Measurements from ENCODE around the gene RBMY1A1.
"Not testable (repeated sequence)": the region's sequence is repeated elsewhere in the genome, so short reads cannot be mapped to it uniquely, and the experiment has no call there.

DNA sequence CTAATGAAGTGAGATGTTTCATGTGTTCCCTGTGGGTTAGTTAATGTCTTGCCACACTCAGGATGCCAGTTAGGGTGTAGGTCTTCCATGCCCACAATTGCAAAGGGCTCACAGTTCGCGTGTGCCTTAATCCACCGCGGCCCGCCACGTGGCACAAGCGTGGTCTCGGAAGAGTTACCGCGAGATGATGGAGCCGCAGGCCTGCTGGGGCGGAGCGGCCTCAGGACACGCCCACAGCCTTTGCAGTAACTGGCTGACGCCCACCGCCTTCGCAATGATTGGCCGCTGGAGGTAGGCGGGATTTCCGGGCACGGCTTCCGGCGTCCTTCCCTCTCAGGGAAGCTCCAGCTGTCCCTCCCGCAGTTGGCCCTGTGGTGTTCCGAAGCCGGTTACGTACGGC, at the start of gene RBMY1A1:
- TF ChIP-seq, protein P1, sequence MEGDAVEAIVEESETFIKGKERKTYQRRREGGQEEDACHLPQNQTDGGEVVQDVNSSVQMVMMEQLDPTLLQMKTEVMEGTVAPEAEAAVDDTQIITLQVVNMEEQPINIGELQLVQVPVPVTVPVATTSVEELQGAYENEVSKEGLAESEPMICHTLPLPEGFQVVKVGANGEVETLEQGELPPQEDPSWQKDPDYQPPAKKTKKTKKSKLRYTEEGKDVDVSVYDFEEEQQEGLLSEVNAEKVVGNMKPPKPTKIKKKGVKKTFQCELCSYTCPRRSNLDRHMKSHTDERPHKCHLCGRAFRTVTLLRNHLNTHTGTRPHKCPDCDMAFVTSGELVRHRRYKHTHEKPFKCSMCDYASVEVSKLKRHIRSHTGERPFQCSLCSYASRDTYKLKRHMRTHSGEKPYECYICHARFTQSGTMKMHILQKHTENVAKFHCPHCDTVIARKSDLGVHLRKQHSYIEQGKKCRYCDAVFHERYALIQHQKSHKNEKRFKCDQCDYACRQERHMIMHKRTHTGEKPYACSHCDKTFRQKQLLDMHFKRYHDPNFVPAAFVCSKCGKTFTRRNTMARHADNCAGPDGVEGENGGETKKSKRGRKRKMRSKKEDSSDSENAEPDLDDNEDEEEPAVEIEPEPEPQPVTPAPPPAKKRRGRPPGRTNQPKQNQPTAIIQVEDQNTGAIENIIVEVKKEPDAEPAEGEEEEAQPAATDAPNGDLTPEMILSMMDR (IDR thresholded peaks at IDR 0.05; ENCODE audit: poor library complexity) = not testable (repeated sequence)
- not testable (repeated sequence) for TF ChIP-seq EZH2 (IDR thresholded peaks at IDR 0.05; ENCODE audit: borderline replicate concordance); EZH2phosphoT487 (IDR thresholded peaks at IDR 0.05; ENCODE audit: low read depth, severe bottlenecking, unreplicated experiment)

Measured in hepatocyte (in vitro differentiated cells).